ENCODE data around the gene RIMKLA.

The RIMKLA gene

GRCh38 chr1:42359466-42359865, 21.1 kb upstream of the RIMKLA start:
- TF ChIP-seq CTCF (conservative IDR thresholded peaks at IDR 0.05; ENCODE audit: low read depth, low read length) = no peak
- DNase-seq (ENCODE audit: low read depth) = no peak

GRCh38 chr1:42364089-42364488, 16.5 kb upstream of the RIMKLA start:
- DNase-seq (ENCODE audit: low read depth) = no peak
- H3K4me3 ChIP-seq (ENCODE audit: low read length) = no peak overlapping the region
- no peak for TF ChIP-seq CTCF (conservative IDR thresholded peaks at IDR 0.05; ENCODE audit: low read depth, low read length)

More at GRCh38 chr1:42359466-42359865, 21.1 kb upstream of the RIMKLA start:
- H3K4me3 ChIP-seq (ENCODE audit: low read length) = no peak overlapping the region

GRCh38 chr1:42364542-42364941, 16.1 kb upstream of the RIMKLA start:
- H3K4me3 ChIP-seq (ENCODE audit: low read length) = no peak overlapping the region
- no peak for DNase-seq (ENCODE audit: low read depth)
- TF ChIP-seq CTCF (conservative IDR thresholded peaks at IDR 0.05; ENCODE audit: low read depth, low read length) = no peak

GRCh38 chr1:42365118-42365517, 15.5 kb upstream of the RIMKLA start:
- no peak overlapping the region for H3K4me3 ChIP-seq (ENCODE audit: low read length)
- TF ChIP-seq CTCF (conservative IDR thresholded peaks at IDR 0.05; ENCODE audit: low read depth, low read length) = no peak

GRCh38 chr1:42368096-42368795, 12.3 kb upstream of the RIMKLA start:
- TF ChIP-seq CTCF (conservative IDR thresholded peaks at IDR 0.05; ENCODE audit: low read depth, low read length) = no peak
- no peak for DNase-seq (ENCODE audit: low read depth)
- no peak overlapping the region for H3K4me3 ChIP-seq (ENCODE audit: low read length)

More at GRCh38 chr1:42365118-42365517, 15.5 kb upstream of the RIMKLA start:
- DNase-seq (ENCODE audit: low read depth) = no peak

GRCh38 chr1:42369471-42369870, 11.1 kb upstream of the RIMKLA start:
- TF ChIP-seq CTCF (conservative IDR thresholded peaks at IDR 0.05; ENCODE audit: low read depth, low read length) = no peak
- H3K4me3 ChIP-seq (ENCODE audit: low read length) = no peak overlapping the region
- no peak for DNase-seq (ENCODE audit: low read depth)

- no peak for DNase-seq (ENCODE audit: low read depth)
- no peak for TF ChIP-seq CTCF (conservative IDR thresholded peaks at IDR 0.05; ENCODE audit: low read depth, low read length)
- H3K4me3 ChIP-seq (ENCODE audit: low read length) = no peak overlapping the region
Measured at GRCh38 chr1:42370876-42371549, 9.6 kb upstream of the RIMKLA start.

Measured in retinal pigment epithelial cell (primary cell).